Liver (tissue), 3 donors: Measurements from ENCODE around the gene IRF2.

Experiments
- CTCF ChIP-seq: fragments of 150-350 bp; IDR thresholded peaks from 2 replicates; pipeline ENCODE4 v1.5.1; 2017; ENCODE audit warnings: improper control_type of control experiment, low read depth, low read length; ENCODE audit not compliant: missing input control
- HNF4G ChIP-seq: IDR thresholded peaks from 2 replicates; pipeline ENCODE4 v1.6.1; 2016; ENCODE audit warnings: antibody characterized with exemption
- NR2F2 ChIP-seq: IDR thresholded peaks from 2 replicates; pipeline ENCODE4 v1.6.1; 2016; ENCODE audit warnings: antibody characterized with exemption
- TAF1 ChIP-seq: conservative IDR thresholded peaks from 2 replicates; pipeline ENCODE4 v1.6.1; 2016; ENCODE audit warnings: antibody characterized with exemption, mild to moderate bottlenecking
- ZBTB33 ChIP-seq: IDR thresholded peaks from 2 replicates; pipeline ENCODE4 v1.6.1; 2016; ENCODE audit warnings: antibody characterized with exemption
- donor health status: healthy.
- donor health status: healthy.

GRCh38 chr4:184384056-184384809 lies 90.1 kb downstream of the IRF2 start:
- no peak for TF ChIP-seq CTCF
- peak; percentile 66 for TF ChIP-seq ZBTB33
- peak; percentile 59 for TF ChIP-seq HNF4G
- peak; percentile 83 for TF ChIP-seq NR2F2
- peak; percentile 89 for TF ChIP-seq TAF1
